Naive thymus-derived CD4-positive, alpha-beta T cell (primary cell): Measurements from ENCODE around the gene CYP27C1. TPM values are rescaled to one million over a fixed set of nuclear protein-coding genes. Genes with fewer than 3 reads are reported as not detected.
"Not testable (repeated sequence)": the region's sequence is repeated elsewhere in the genome, so short reads cannot be mapped to it uniquely, and the experiment has no call there.

Source experiments
- ATAC-seq: fragments of 150-1000 bp; cut with Tn5 transposase; 2 replicates; pipeline ENCODE4 v1.10.0; 2021; ENCODE audit warnings: mild to moderate bottlenecking, moderate library complexity
- CTCF ChIA-PET: fragments of 350-600 bp; sonication (Branson Sonifier 250); formaldehyde crosslinking; loops from one replicate; lab custom pipeline; 2021; ENCODE audit warnings: antibody characterized with exemption; lab: Charles Lee
- POLR2A ChIA-PET: fragments of 350-600 bp; sonication (Branson Sonifier 250); formaldehyde crosslinking; loops from one replicate; lab custom pipeline; 2021; ENCODE audit warnings: antibody characterized with exemption, inconsistent platforms; lab: Charles Lee
- DNase-seq, 9 donors: peaks; one replicate each; pipeline versions ENCODE4 v3.0.0 to v3.0.0-alpha.2; 2020 to 2022; ENCODE audit warnings: mixed read lengths in 1 of 9
- H3K27ac ChIP-seq: one replicate; pipeline ENCODE4 v1.7.0; 2013; ENCODE audit warnings: mild to moderate bottlenecking, low read depth, low read length, moderate library complexity
- H3K27me3 ChIP-seq, 2 donors: one replicate each; pipeline ENCODE4 v1.7.0; 2013; ENCODE audit warnings: low read length in 2 of 2, mild to moderate bottlenecking in 2 of 2, moderate library complexity in 2 of 2; ENCODE audit not compliant: control insufficient read depth in 2 of 2, insufficient read depth in 2 of 2
- H3K36me3 ChIP-seq, 3 experiments: 1 replicate in 2 of 3; 2 replicates in 1 of 3; pipeline ENCODE4 v1.7.0; 2013; ENCODE audit warnings: low read length in 3 of 3, mild to moderate bottlenecking in 3 of 3, moderate library complexity in 1 of 3; ENCODE audit not compliant: insufficient read depth in 3 of 3, control insufficient read depth in 2 of 3
- H3K4me1 ChIP-seq, 2 donors: one replicate each; pipeline ENCODE4 v1.7.0; 2013; ENCODE audit warnings: low read length in 2 of 2, mild to moderate bottlenecking in 2 of 2, moderate library complexity in 1 of 2; ENCODE audit not compliant: control insufficient read depth in 2 of 2, insufficient read depth in 2 of 2
- H3K4me3 ChIP-seq: 2 replicates; pipeline ENCODE4 v1.7.0; 2013; ENCODE audit warnings: mild to moderate bottlenecking, low read length
- H3K9me3 ChIP-seq, 3 experiments: 1 replicate in 2 of 3; 2 replicates in 1 of 3; pipeline ENCODE4 v1.7.0; 2013; ENCODE audit warnings: low read length in 3 of 3; ENCODE audit not compliant: control insufficient read depth in 2 of 3
- H3K27ac Mint-ChIP-seq, 9 donors: one replicate each; pipeline ENCODE4 v1.8.0; 2020 to 2022; ENCODE audit warnings: mixed read lengths in 9 of 9, mild to moderate bottlenecking in 8 of 9, moderate library complexity in 5 of 9, inconsistent platforms in 2 of 9
- H3K27me3 Mint-ChIP-seq, 5 donors: one replicate each; pipeline ENCODE4 v1.8.0; 2021 to 2022; ENCODE audit warnings: mixed read lengths in 5 of 5, mild to moderate bottlenecking in 1 of 5
- H3K36me3 Mint-ChIP-seq, 5 donors: one replicate each; pipeline ENCODE4 v1.8.0; 2020 to 2022; ENCODE audit warnings: mixed read lengths in 5 of 5, mild to moderate bottlenecking in 3 of 5, inconsistent platforms in 1 of 5
- H3K4me1 Mint-ChIP-seq, 7 donors: one replicate each; pipeline ENCODE4 v1.8.0; 2020 to 2022; ENCODE audit warnings: mixed read lengths in 7 of 7, mild to moderate bottlenecking in 3 of 7, inconsistent platforms in 1 of 7
- H3K4me3 Mint-ChIP-seq, 10 donors: one replicate each; pipeline ENCODE4 v1.8.0; 2020 to 2022; ENCODE audit warnings: mild to moderate bottlenecking in 10 of 10, mixed read lengths in 10 of 10, moderate library complexity in 6 of 10, inconsistent platforms in 2 of 10
- H3K9me3 Mint-ChIP-seq, 11 donors: one replicate each; pipeline ENCODE4 v1.8.0; 2020 to 2022; ENCODE audit warnings: mixed read lengths in 11 of 11, mild to moderate bottlenecking in 4 of 11, inconsistent platforms in 1 of 11, moderate library complexity in 1 of 11
- intact Hi-C, 2 donors: fragments of 100-400 bp; cut with micrococcal nuclease; formaldehyde crosslinking; loops; one replicate each; pipeline ENCODE4 v1.15.1; 2023
- polyA plus RNA-seq, 2 donors: library from polyadenylated mRNA; unstranded; fragments of 300-500 nt; fragmentation: Illumina TruSeq; gene quantifications; one replicate each; pipeline ENCODE4 v1.2.3, GENCODE V29; 2021
- total RNA-seq, 6 experiments: library from RNA in 5 of 6; stranded (reverse) in 5 of 6; gene quantifications; 1 replicate in 5 of 6; 2 replicates in 1 of 6; pipeline ENCODE4 v1.2.3 and lab custom pipeline; 2021 to 2026

CYP27C1 gene
- total and polyA plus RNA-seq, 7 experiments from 2014 or later = not detected

GRCh38 chr2:127255146-127255545 is 35.0 kb upstream of the CYP27C1 start:
- H3K9me3 ChIP-seq = no peaks in the 10 kb centered on the region
- no peak overlapping the region for H3K27ac ChIP-seq
- no peak overlapping the region for H3K4me3 ChIP-seq
- no peaks in the 10 kb centered on the region for H3K27me3 ChIP-seq
- Mint-ChIP-seq H3K27ac (peak overlapping the region in 7 of 9 donors; percentile 13 to 75 (median 32)), H3K36me3 (peaks cover 14 to 50% (median 31%) of the 10 kb centered on the region in 5 donors), H3K27me3 (no peaks in the 10 kb centered on the region), H3K4me3 (no peak overlapping the region), H3K4me1 (peaks cover 0 to 8% (median 1%) of the 10 kb centered on the region in 7 donors), H3K9me3 (no peaks in the 10 kb centered on the region)
- no peak for ATAC-seq
- intact Hi-C loops = no loop called here
- POLR2A ChIA-PET = no interaction called here
- CTCF ChIA-PET = no interaction called here
- no peak for DNase-seq
- H3K36me3 ChIP-seq = peaks cover 0 to 37% (median 5%) of the 10 kb centered on the region in 3 experiments
- no peaks in the 10 kb centered on the region for H3K4me1 ChIP-seq

DNA sequence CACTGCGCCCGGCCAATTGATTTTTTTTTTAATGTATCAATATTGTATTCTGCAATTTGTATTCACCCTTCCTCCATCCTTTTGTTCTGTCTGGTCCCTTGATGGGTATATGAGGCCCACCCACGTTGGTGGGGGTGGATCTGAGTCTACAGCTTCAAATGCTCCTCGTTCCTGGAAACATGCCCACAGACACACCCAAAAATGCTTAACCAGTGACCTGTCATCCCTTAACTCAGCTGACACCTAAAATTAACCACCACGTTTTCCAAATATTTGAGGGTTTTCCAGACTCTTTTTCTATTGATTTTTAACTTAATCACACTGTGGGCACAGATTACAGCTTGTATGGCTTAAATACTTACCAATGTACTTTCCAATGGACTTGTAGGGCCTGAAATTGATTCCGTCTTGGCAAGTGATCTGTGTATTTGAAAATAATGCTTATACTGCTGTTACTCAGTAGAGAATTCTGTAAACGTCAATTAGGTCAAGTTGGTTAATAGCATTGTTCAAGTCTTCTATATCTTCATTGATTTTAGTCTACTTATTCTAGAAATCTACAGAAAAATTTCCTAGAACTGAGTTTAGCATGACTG is 34.4 kb upstream of the CYP27C1 start:
- Mint-ChIP-seq H3K36me3 (peaks cover 11 to 45% (median 24%) of the 10 kb centered on the region in 5 donors), H3K4me3 (no peak overlapping the region), H3K4me1 (peaks cover 0 to 8% (median 1%) of the 10 kb centered on the region in 7 donors), H3K9me3 (no peaks in the 10 kb centered on the region), H3K27me3 (no peaks in the 10 kb centered on the region), H3K27ac (peak overlapping the region in 5 of 9 donors; percentile 13 to 65 (median 32))
- Histone ChIP-seq H3K4me1 (no peaks in the 10 kb centered on the region), H3K9me3 (no peaks in the 10 kb centered on the region), H3K27me3 (no peaks in the 10 kb centered on the region), H3K36me3 (peaks cover 0 to 30% (median 0%) of the 10 kb centered on the region in 3 experiments), H3K27ac (no peak overlapping the region), H3K4me3 (no peak overlapping the region)
- DNase-seq (no peak), ATAC-seq (no peak)
- ChIA-PET CTCF (no interaction called here), POLR2A (no interaction called here)
- intact Hi-C loops = no loop called here

DNA sequence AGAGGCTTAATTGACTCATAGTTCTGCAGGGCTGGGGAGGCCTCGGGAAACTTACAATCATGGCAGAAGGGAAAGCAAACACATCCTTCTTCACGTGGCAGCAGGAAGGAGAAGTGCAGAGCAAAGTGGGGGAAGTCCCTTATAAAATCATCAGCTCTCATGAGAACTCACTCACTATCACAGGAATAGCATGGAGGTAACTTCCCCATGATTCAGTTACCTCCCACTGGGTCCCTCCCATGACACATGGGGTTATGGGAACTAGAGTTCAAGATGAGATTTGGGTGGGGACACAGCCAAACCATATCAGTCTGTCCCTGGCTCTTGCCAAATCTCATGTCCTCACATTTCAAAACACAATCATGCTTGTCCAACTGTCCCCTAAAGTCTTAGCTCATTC is 21.1 kb upstream of the CYP27C1 start:
- POLR2A ChIA-PET = not testable (repeated sequence)

GRCh38 chr2:127239395-127239794 is 19.3 kb upstream of the CYP27C1 start:
- Mint-ChIP-seq H3K27me3 (no peaks in the 10 kb centered on the region), H3K9me3 (peaks cover 8 to 55% (median 17%) of the 10 kb centered on the region in 11 donors), H3K4me1 (no peaks in the 10 kb centered on the region), H3K27ac (no peak overlapping the region), H3K4me3 (no peak overlapping the region), H3K36me3 (peaks cover 2 to 37% (median 30%) of the 10 kb centered on the region in 5 donors)
- Histone ChIP-seq H3K27ac (no peak overlapping the region), H3K36me3 (no peaks in the 10 kb centered on the region), H3K27me3 (no peaks in the 10 kb centered on the region), H3K4me3 (no peak overlapping the region), H3K4me1 (no peaks in the 10 kb centered on the region), H3K9me3 (peaks cover 0 to 9% (median 0%) of the 10 kb centered on the region in 3 experiments)
- CTCF ChIA-PET = no interaction called here
- DNase-seq (no peak), ATAC-seq (no peak)
- POLR2A ChIA-PET = no interaction called here
- intact Hi-C loops = no loop called here

More for the DNA sequence above, 21.1 kb upstream of the CYP27C1 start:
- H3K36me3 ChIP-seq, H3K4me1 ChIP-seq, intact Hi-C loops, CTCF ChIA-PET, H3K9me3 ChIP-seq, H3K4me3 Mint-ChIP-seq, H3K27me3 Mint-ChIP-seq, H3K27ac ChIP-seq, DNase-seq, H3K27ac Mint-ChIP-seq, H3K27me3 ChIP-seq, H3K4me3 ChIP-seq, H3K4me1 Mint-ChIP-seq: not testable (repeated sequence)
- peak; percentile 51 for ATAC-seq
- Mint-ChIP-seq H3K9me3 (peaks cover 8 to 55% (median 17%) of the 10 kb centered on the region in 11 donors), H3K36me3 (peaks cover 2 to 40% (median 34%) of the 10 kb centered on the region in 5 donors)

DNA sequence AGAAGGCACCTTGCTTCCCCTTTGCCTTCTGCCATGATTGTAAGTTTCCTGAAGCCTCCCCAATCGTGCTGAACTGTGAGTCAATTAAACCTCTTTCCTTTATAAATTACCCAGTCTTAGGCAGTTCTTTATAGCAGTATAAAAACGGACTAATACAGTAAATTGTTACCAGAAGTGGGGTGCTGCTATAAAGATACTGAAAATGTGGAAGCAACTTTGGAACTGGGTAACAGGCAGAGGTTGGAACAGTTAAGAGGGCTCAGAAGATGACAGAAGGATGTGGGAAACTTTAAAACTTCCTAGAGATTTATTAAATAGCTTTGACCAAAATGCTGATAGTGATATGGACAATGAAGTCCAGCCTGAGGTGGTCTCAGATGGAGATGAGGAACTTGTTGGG is 17.7 kb upstream of the CYP27C1 start:
- intact Hi-C loops, H3K27me3 ChIP-seq, H3K27ac ChIP-seq, H3K27ac Mint-ChIP-seq, H3K9me3 ChIP-seq, POLR2A ChIA-PET, H3K36me3 ChIP-seq, H3K4me1 ChIP-seq, H3K4me1 Mint-ChIP-seq, H3K27me3 Mint-ChIP-seq, H3K4me3 Mint-ChIP-seq, ATAC-seq, DNase-seq, CTCF ChIA-PET, H3K4me3 ChIP-seq: not testable (repeated sequence)
- H3K9me3 Mint-ChIP-seq = peaks cover 8 to 55% (median 17%) of the 10 kb centered on the region in 11 donors
- peaks cover 2 to 50% (median 36%) of the 10 kb centered on the region in 5 donors for H3K36me3 Mint-ChIP-seq

DNA sequence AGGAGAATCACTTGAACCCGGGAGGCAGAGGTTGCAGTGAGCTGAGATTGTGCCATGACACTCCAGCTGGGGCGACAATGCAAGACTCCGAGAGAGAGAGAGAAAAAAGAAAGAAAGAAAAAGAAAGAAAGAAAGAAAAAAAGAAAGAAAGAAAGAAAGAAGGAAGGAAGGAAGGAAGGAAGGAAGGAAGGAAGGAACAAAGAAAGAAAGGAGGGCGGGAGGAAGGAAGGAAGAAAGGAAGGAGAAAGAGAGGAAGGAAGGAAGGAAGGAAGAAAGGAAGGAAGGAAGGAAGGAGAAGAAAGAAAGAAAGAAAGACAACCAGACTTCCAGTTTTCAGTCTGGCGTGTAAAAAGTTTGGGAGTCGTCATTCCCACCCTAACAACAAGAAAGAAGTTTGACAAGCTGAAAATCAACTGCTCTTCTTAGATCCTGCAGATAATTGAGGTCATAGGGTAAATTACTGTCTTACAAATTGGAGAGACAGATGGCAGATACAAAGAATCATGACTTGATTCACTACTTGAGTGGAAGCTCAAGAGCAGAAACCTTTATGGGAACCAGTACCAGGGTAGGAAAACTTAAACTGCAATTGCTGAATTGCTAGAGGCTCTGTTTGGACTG is 15.1 kb upstream of the CYP27C1 start:
- Mint-ChIP-seq H3K27ac (no peak overlapping the region), H3K27me3 (no peaks in the 10 kb centered on the region), H3K4me1 (no peaks in the 10 kb centered on the region), H3K4me3 (no peak overlapping the region), H3K9me3 (peaks cover 4 to 33% (median 14%) of the 10 kb centered on the region in 11 donors), H3K36me3 (peaks cover 2 to 42% (median 28%) of the 10 kb centered on the region in 5 donors)
- ChIA-PET CTCF (no interaction called here), POLR2A (no interaction called here)
- DNase-seq (no peak), ATAC-seq (no peak)
- Histone ChIP-seq H3K4me3 (no peak overlapping the region), H3K27ac (no peak overlapping the region), H3K4me1 (no peaks in the 10 kb centered on the region), H3K36me3 (no peaks in the 10 kb centered on the region), H3K9me3 (peaks cover 0 to 5% (median 0%) of the 10 kb centered on the region in 3 experiments), H3K27me3 (no peaks in the 10 kb centered on the region)
- intact Hi-C loops = no loop called here
